T47D (cell line): ENCODE measurements around the gene TTC7B.
"Not testable (repeated sequence)": the region's sequence is repeated elsewhere in the genome, so short reads cannot be mapped to it uniquely, and the experiment has no call there.

ENCODE experiments used
- DNase-seq, 2 experiments: peaks; one replicate each; pipeline versions ENCODE4 v3.0.0 to v3.0.0-alpha.2; 2011 to 2012; ENCODE audit warnings: low read depth in 1 of 2, low spot score in 1 of 2
- JUND ChIP-seq: IDR thresholded peaks from 2 replicates; pipeline ENCODE4 v1.6.1; 2012; ENCODE audit warnings: low read depth
- in situ Hi-C: cut with HindIII; loops from 2 replicates; pipeline ENCODE4 v1.10.0; 2016; ENCODE audit warnings: low sequenced_read_pairs, low pct_unique_long_range_greater_than_20kb

TTC7B gene

GRCh38 chr14:90534838-90535555 lies 281.2 kb downstream of the TTC7B start:
- no peak for DNase-seq
- in situ Hi-C loops, result no loop called here
- no peak for TF ChIP-seq JUND

GRCh38 chr14:90534091-90534837 lies 282.0 kb downstream of the TTC7B start:
- in situ Hi-C loops, result no loop called here
- TF ChIP-seq JUND, result no peak
- DNase-seq, result no peak

GRCh38 chr14:90533591-90534021 lies 282.6 kb downstream of the TTC7B start:
- DNase-seq, result no peak
- no peak for TF ChIP-seq JUND
- in situ Hi-C loops, result no loop called here

GRCh38 chr14:90532826-90533525 lies 283.3 kb downstream of the TTC7B start:
- in situ Hi-C loops, result no loop called here
- DNase-seq, result no peak
- TF ChIP-seq JUND, result no peak

- DNase-seq, result no peak
- no peak for TF ChIP-seq JUND
- in situ Hi-C loops, result no loop called here
Measured at GRCh38 chr14:90531497-90531896, 284.7 kb downstream of the TTC7B start.

- no peak for DNase-seq
- no peak for TF ChIP-seq JUND
- in situ Hi-C loops, result no loop called here
Measured at GRCh38 chr14:90530523-90530922, 285.7 kb downstream of the TTC7B start.

GRCh38 chr14:90527978-90528377 lies 288.3 kb downstream of the TTC7B start:
- no peak for TF ChIP-seq JUND
- in situ Hi-C loops, result no loop called here
- DNase-seq, result no peak

GRCh38 chr14:90526536-90526935 lies 289.7 kb downstream of the TTC7B start:
- DNase-seq, in situ Hi-C loops: not testable (repeated sequence)

- DNase-seq, in situ Hi-C loops: not testable (repeated sequence)
Measured at GRCh38 chr14:90525353-90526028, 290.7 kb downstream of the TTC7B start.

- in situ Hi-C loops, result no loop called here
- no peak for TF ChIP-seq JUND
- no peak for DNase-seq
Measured at GRCh38 chr14:90523961-90524875, 292.0 kb downstream of the TTC7B start.

- in situ Hi-C loops, result no loop called here
- no peak for TF ChIP-seq JUND
- no peak for DNase-seq
Measured at GRCh38 chr14:90523544-90523943, 292.7 kb downstream of the TTC7B start.
